Effector memory CD4-positive, alpha-beta T cell (primary cell): ENCODE results near the gene HOXD3.

ENCODE experiments used
- DNase-seq, 3 donors: peaks; one replicate each; pipeline ENCODE4 v3.0.0-alpha.2; 2020
- H3K27ac ChIP-seq: 2 replicates; pipeline ENCODE4 v1.7.0; 2013; ENCODE audit warnings: mild to moderate bottlenecking, low read length, moderate library complexity; ENCODE audit not compliant: insufficient read depth, poor library complexity, severe bottlenecking
- H3K27me3 ChIP-seq: replicated peaks from 2 replicates; pipeline ENCODE4 v1.7.0; 2013; ENCODE audit warnings: mild to moderate bottlenecking, low read length; ENCODE audit not compliant: insufficient read depth, control insufficient read depth, poor library complexity, severe bottlenecking
- H3K36me3 ChIP-seq: 2 replicates; pipeline ENCODE4 v1.7.0; 2013; ENCODE audit warnings: mild to moderate bottlenecking, low read length, moderate library complexity; ENCODE audit not compliant: control insufficient read depth, insufficient read depth
- H3K4me1 ChIP-seq: 2 replicates; pipeline ENCODE4 v1.7.0; 2013; ENCODE audit warnings: low read length, mild to moderate bottlenecking; ENCODE audit not compliant: control insufficient read depth, insufficient read depth, poor library complexity, severe bottlenecking
- H3K4me3 ChIP-seq: 2 replicates; pipeline ENCODE4 v1.7.0; 2013; ENCODE audit warnings: low read length, low read depth, mild to moderate bottlenecking; ENCODE audit not compliant: insufficient read depth, poor library complexity, severe bottlenecking
- H3K9me3 ChIP-seq: 2 replicates; pipeline ENCODE4 v1.7.0; 2013; ENCODE audit warnings: mild to moderate bottlenecking, low read length, moderate library complexity; ENCODE audit not compliant: control insufficient read depth

Gene HOXD3

GRCh38 chr2:176134035-176134434, 23.1 kb upstream of the HOXD3 start:
- Histone ChIP-seq H3K27me3 (peaks cover 90% of the 10 kb centered on the region), H3K27ac (no peak overlapping the region), H3K9me3 (no peaks in the 10 kb centered on the region), H3K4me1 (peaks cover 27% of the 10 kb centered on the region), H3K36me3 (no peaks in the 10 kb centered on the region), H3K4me3 (no peak overlapping the region)
- DNase-seq = no peak

GRCh38 chr2:176135035-176135440, 22.1 kb upstream of the HOXD3 start:
- Histone ChIP-seq H3K27me3 (peaks cover 91% of the 10 kb centered on the region), H3K27ac (no peak overlapping the region), H3K4me3 (no peak overlapping the region), H3K36me3 (no peaks in the 10 kb centered on the region), H3K9me3 (no peaks in the 10 kb centered on the region), H3K4me1 (peaks cover 19% of the 10 kb centered on the region)
- no peak for DNase-seq

GRCh38 chr2:176136374-176137251, 20.5 kb upstream of the HOXD3 start:
- H3K9me3 ChIP-seq = no peaks in the 10 kb centered on the region
- DNase-seq = no peak
- peaks cover 9% of the 10 kb centered on the region for H3K4me1 ChIP-seq
- peaks cover 92% of the 10 kb centered on the region for H3K27me3 ChIP-seq
- H3K36me3 ChIP-seq = no peaks in the 10 kb centered on the region
- no peak overlapping the region for H3K27ac ChIP-seq
- H3K4me3 ChIP-seq = no peak overlapping the region

GRCh38 chr2:176137252-176137580, 19.9 kb upstream of the HOXD3 start:
- Histone ChIP-seq H3K4me1 (peaks cover 9% of the 10 kb centered on the region), H3K9me3 (no peaks in the 10 kb centered on the region), H3K4me3 (no peak overlapping the region), H3K27ac (no peak overlapping the region), H3K36me3 (no peaks in the 10 kb centered on the region), H3K27me3 (peaks cover 91% of the 10 kb centered on the region)
- DNase-seq = no peak

- H3K36me3 ChIP-seq = no peaks in the 10 kb centered on the region
- H3K4me1 ChIP-seq = peaks cover 9% of the 10 kb centered on the region
- no peak overlapping the region for H3K27ac ChIP-seq
- no peak overlapping the region for H3K4me3 ChIP-seq
- no peaks in the 10 kb centered on the region for H3K9me3 ChIP-seq
- H3K27me3 ChIP-seq = peaks cover 85% of the 10 kb centered on the region
- no peak for DNase-seq
These were observed 19.2 kb upstream of the HOXD3 start for GRCh38 chr2:176137906-176138305.

- no peaks in the 10 kb centered on the region for H3K36me3 ChIP-seq
- peaks cover 83% of the 10 kb centered on the region for H3K27me3 ChIP-seq
- no peak overlapping the region for H3K27ac ChIP-seq
- no peaks in the 10 kb centered on the region for H3K9me3 ChIP-seq
- DNase-seq = no peak
- H3K4me3 ChIP-seq = no peak overlapping the region
- H3K4me1 ChIP-seq = peaks cover 9% of the 10 kb centered on the region
These were observed 18.6 kb upstream of the HOXD3 start for GRCh38 chr2:176138526-176138922.

GRCh38 chr2:176138923-176139660, 18.0 kb upstream of the HOXD3 start:
- no peak overlapping the region for H3K4me3 ChIP-seq
- no peak for DNase-seq
- H3K27ac ChIP-seq = no peak overlapping the region
- peaks cover 9% of the 10 kb centered on the region for H3K4me1 ChIP-seq
- no peaks in the 10 kb centered on the region for H3K36me3 ChIP-seq
- H3K27me3 ChIP-seq = peaks cover 80% of the 10 kb centered on the region
- H3K9me3 ChIP-seq = no peaks in the 10 kb centered on the region

GRCh38 chr2:176139661-176140512, 17.2 kb upstream of the HOXD3 start:
- no peaks in the 10 kb centered on the region for H3K36me3 ChIP-seq
- DNase-seq = no peak
- peaks cover 9% of the 10 kb centered on the region for H3K4me1 ChIP-seq
- no peak overlapping the region for H3K4me3 ChIP-seq
- H3K27me3 ChIP-seq = peaks cover 72% of the 10 kb centered on the region
- H3K9me3 ChIP-seq = no peaks in the 10 kb centered on the region
- no peak overlapping the region for H3K27ac ChIP-seq

- Histone ChIP-seq H3K27ac (no peak overlapping the region), H3K4me3 (no peak overlapping the region), H3K36me3 (no peaks in the 10 kb centered on the region), H3K9me3 (no peaks in the 10 kb centered on the region), H3K27me3 (peaks cover 72% of the 10 kb centered on the region), H3K4me1 (peaks cover 9% of the 10 kb centered on the region)
- peak; percentile 15 to 36 (median 22) for DNase-seq
These were observed 16.4 kb upstream of the HOXD3 start for GRCh38 chr2:176140513-176141317.
